ENCODE measurements around the gene NRXN2.
A peak's percentile ranks its signal among the peaks of the same experiment; 100 is the strongest.

The NRXN2 gene

DNA sequence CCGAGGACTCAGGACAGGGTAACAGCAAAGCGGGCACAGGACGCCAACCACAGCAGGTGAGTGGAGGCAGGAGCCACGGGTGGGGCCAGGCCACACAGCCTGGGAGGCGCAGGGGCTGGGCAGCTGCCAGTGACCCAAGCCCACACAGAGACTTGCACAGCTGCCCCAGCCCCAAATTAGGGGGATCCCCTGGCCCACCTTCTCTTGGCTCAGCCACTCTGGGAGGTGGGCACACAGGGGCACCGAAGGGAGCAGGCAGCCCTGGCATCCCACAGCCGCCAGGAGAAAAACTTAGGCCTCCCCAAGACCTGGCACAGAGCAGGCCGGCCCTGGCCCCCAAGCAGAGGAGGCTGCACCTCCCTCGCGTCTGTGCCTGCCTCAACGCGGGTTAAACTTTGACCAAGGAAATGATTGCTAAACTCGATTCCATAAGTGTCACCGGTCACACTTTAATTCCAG is 132.2 kb downstream of the NRXN2 start, which contains the start of gene SLC22A12:
Gene SLC22A12 (plus strand): TSS at position 458 of the 459 bp plus-strand sequence. CDS start 337 bp downstream, outside the sequence.
- no peak for DNase-seq (ENCODE audit: low spot score)

DNA sequence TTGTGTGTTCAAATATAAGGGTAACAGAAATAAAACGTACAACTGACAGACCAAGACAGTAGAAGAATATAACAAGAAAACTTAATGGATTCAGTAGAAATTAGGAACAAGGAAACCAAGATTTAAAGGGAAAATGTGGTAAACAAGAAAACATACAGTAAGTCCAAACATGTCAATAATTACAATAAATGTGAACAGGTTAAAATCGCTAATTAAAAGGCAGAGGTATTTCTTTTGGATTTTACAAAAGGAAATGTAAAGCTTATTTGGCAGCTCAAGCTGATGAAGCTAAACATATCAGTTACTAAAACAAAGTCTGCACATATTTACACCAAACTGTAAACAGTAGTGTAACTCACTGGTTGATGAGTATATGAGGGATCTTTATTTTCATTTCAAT is 134.3 kb downstream of the NRXN2 start:
- no peak for DNase-seq (ENCODE audit: low spot score)

DNA sequence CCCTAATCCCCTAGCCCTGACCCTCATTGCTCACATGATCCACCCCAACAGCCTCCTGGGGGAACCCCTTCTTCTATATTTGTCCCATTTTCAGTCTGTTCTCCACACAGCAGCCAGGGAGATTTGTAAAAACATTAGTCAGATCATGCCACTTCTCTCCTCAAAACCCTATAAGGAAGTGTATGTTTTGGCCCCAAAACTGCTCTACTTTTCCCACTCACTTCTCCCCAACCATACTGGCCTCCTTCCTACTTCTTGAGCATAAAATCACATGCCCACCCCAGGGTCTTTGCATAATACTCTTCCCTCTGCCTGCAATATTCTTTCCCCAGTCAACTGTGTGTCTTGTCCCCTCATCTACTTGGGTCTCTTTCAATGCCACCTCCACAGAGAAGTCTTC is 136.6 kb downstream of the NRXN2 start:
- DNase-seq (ENCODE audit: low spot score), result no peak

DNA sequence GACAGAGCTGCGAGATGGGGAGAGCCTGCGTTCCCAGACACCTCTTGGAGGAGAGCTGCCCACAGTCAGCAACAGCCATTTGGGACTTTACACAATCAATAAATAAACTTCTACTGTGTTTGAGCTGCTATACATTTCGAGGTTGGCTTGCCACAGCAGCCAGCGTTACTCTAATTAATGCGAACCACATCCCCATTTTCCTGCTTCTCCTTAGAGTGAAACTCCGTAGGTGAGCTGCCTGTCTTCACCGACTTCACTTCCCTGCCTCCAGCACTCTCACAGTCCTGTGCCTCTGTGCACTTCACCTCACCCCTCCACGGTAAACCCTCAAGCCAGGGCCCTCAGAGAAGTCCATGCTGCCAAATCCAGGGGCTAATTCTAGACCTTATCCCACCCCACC is 137.8 kb downstream of the NRXN2 start:
- no peak for DNase-seq (ENCODE audit: low spot score)

DNA sequence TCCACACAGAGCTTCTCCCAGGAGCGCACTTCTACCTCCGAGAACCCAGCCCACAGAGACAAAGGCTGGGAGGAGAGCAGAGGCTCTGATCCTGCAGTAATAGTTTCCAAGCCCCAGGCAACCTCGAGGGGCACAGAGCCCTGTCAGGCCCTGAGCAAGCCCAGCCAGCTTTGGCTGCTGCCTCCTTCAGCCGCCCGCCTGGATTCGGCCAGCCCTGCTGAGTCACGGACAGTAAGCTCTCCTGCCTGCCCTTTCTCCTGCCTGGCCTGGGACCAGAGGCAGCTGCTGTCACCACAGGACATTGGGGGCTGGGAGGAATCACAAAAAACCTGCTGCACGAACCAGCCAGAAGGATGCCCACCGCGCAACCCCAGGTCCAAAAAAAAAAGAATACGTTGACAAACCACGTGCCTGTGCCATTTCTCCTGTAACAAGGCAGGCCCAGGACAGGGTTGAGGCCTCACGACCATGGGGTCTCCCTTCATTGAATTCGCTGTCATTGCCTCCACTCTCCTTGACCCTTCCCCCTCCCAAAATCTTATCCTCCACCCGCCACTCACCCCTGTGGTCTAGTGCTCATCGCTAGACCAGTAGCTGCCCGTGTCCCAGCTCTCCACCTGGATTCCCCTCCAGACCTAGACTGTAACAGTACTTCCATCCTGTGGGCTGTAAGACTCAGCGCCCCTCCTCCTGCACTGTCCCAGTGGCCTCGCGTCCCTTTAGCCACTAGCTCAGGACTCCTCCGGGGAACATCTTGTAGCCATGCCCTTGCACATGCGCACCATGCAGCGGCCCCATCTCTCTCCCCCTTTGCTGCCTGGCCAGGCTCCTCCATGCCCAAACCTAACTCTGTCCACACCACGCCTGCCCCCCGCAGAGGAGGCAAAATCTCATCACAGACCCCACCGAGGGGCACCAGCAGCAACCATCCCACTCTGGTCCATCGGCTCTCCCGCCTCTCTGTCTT is 139.4 kb downstream of the NRXN2 start:
- no peak for DNase-seq (ENCODE audit: low spot score)

DNA sequence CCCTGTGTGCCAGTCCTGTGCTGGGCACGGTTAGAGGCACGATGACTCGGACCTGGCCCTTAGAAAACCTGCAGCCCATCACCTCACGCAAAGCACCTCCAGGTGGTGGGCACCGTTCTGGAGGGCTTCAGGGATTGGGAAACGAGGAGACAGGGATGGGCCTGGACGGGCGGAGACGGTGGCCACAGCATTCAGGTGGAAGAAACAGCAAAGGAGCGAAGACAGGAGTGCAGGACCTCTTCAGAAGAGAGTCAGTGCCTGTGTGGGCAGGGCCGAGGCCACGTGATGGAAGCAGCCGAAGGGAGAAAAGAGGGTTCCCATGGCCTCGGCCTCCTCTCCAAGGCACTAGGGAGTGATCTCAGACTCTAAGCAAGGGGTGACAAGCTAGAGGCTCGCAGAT is 140.1 kb downstream of the NRXN2 start:
- no peak for DNase-seq (ENCODE audit: low spot score)

DNA sequence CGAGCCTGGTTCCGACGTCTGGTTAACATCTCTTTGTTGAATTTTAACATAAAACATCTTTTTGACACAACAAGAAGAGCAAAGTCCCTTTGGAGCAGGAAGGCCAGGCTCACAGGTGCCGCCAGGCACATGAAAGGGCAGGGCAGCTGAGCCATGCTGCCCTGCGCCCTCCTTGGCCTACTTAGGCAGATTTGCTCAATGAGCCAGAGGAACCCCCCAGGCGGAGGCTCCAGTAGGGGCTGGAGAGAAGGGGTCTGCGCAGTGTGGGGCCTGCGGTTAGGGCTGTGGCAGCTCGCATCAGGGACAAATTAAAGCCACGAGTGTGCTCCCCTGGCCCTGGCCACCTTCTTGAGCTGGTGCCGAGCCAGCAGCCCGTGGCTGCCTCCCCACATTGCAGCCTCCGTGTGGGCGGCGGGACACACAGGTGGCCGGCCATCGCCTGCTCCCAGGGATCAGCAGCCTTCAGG is 141.9 kb downstream of the NRXN2 start:
- no peak for DNase-seq (ENCODE audit: low spot score)

DNA sequence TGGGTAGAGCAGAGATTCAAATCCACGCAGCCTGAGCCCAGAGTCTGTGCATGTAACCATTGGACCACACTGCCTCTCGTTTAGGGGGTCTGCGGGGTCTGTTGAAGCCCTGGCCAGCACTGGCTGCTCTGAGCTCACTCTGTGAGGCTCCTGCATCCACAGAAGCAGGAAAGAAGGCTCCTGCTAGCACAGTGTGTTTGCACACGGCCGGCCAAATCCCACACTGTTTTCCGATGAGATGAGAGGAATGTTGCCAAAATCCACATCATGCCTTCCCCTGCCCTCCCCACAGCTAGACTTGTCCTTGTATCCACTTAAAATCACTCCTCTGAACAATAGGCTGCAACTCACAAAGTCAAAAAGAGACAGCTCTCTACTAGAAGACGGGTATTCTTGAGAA is 142.6 kb downstream of the NRXN2 start:
- DNase-seq (ENCODE audit: low spot score), result no peak

DNA sequence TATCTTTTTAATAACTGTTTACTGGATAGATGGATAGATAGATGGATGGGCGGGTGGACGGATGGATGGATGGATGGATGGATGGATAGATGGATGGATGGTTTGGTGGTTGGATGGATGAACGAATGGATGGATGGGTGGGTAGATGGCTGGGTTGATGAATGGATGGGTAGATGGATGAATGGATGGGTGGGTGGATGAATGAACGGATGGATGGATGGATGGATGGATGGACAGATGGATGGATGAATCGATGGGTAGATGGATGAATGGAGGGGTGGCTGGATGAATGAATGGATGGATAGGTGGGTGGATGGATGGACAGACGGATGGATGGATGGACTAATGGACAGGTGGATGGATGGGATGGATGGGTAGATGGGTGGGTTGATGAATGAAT is 145.8 kb downstream of the NRXN2 start:
- DNase-seq (ENCODE audit: low spot score), result no peak

DNA sequence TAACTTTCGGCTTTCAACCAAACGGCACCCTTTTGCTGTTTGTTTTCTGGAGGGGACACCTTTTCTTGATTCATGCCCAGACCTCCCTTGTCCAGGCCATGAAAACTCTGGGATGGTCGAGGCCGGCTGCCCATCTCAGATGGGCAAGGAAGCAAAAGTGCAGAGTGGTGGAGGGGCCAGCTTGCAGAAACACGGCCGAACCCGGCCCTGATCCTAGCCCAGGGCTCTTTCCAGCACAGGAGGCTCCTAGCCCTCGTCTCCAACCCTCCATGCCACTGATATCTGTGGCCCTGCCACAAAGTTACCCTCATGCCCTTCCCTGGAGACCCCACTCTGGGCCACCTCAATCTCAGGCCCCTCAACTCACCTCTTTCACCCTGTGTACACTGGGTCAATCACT is 150.9 kb downstream of the NRXN2 start:
- no peak for DNase-seq (ENCODE audit: low spot score)

DNA sequence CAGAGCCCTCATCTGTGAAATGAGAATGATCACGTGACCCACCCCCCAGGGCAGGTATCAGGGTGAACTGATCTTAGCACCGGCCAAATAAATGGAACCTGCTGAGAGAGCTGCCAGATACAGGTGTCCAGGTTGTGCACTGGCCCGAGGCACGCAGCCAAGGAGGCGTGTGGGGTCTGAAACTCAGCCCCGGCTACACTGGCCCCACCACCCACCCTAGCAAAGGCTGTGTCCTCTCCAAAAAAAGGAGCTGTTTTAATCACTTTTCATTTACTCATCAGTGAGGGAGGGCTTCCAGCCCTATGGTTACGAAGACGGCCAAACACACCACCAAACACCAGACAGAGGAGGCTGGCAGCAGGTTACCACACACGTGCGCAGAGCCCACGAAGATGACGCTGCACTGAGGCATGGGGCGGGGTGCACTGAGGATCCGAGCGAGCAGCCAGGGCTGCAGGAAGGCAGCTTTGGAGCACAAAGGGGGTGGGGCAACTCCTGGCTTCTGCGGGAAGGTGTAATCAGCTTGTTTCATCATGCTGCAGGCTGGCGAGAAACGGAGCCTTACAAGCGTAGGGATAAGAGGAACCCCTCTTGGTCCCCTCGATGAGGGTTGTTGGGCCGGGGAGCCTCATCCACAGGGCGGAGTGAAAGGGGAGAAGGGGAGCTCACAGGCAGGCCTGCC is 151.4 kb downstream of the NRXN2 start:
- no peak for DNase-seq (ENCODE audit: low spot score)

DNA sequence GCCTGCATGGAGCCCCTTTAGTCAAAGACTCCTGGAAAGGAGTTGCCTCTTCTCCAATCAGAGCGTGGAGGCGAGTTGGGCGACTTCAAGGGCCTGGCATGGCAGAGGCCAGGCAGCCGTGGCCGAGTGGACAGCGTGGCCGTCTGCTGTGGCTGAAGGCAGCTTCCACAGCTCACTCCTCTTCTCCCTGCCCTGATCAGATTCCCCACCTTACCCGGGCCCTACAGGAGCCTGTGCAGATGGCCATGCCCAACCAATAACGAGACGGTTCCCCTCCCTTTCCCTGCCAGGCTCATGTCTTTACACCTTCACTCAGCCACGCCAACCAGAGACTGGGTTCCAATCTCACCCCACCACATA is 152.0 kb downstream of the NRXN2 start:
- no peak for DNase-seq (ENCODE audit: low spot score)

DNA sequence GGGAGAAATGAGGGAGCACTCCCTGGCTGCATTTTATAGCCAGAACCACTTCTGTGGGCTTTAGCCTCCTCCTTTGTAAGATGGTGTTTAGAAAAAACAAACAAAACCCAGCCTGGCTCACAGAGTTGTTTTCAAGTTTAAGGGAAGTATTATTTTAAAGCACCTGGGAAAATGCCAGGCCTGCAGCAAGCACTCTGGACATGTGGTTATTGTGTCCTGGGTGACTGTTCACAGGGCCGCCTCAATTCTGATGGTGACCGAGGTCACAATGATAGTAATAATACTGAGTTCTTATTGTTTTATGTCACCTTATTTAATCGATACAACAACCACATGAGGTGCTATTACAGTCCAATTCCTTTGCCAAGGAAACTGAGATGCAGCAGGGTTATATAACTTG is 152.7 kb downstream of the NRXN2 start:
- DNase-seq (ENCODE audit: low spot score), result no peak

DNA sequence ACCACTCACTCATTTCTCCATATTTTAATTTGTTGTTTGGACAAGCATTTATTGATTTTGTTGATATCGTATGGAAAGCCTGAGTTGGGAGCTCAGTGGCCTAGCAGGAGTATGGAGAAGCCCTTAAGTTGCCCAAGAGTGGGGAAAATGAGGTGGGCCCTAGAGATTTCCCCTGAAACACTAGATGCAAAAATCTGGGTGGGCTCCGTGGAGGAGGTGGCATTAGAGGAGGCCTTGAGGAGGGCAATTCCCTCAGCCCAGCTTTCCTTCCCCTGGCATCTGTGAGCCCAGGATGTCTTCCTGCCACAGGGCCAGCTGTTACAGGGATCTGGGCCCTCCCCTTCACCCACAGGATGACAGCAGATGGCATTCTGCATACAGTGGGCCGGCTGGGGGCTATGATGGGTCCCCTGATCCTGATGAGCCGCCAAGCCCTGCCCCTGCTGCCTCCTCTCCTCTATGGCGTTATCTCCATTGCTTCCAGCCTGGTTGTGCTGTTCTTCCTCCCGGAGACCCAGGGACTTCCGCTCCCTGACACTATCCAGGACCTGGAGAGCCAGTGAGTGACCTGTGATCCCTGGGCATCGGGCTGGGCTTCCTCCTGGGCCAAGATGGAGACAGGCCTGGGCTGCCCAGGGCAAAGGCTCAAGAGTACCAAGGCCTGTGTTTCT is 153.6 kb downstream of the NRXN2 start:
- DNase-seq (ENCODE audit: low spot score), result no peak

DNA sequence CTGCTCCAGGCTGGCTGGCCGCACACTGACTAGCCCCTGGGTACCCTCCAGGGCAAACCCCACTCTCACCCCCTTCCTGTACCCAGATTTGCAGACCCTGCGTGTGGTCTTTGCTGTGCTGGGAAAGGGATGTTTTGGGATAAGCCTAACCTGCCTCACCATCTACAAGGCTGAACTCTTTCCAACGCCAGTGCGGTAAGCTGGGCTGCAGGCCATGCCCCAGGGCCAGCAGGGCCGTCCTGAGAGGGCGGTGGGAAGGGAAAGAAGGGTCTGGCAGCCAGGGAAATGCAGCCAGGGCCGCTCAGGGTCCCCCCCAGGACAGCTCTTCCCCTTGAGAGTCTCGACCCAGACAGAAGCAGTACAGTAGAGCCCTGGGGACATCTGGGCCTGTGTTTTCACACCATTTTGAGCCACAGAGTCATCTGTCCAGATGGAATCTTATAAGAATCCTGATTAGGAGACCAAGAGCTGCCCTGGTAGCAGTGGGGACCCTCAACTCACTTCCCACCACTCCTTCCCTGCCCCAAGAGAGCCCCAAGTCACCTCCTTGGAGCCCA is 154.3 kb downstream of the NRXN2 start:
- no peak for DNase-seq (ENCODE audit: low spot score)

DNA sequence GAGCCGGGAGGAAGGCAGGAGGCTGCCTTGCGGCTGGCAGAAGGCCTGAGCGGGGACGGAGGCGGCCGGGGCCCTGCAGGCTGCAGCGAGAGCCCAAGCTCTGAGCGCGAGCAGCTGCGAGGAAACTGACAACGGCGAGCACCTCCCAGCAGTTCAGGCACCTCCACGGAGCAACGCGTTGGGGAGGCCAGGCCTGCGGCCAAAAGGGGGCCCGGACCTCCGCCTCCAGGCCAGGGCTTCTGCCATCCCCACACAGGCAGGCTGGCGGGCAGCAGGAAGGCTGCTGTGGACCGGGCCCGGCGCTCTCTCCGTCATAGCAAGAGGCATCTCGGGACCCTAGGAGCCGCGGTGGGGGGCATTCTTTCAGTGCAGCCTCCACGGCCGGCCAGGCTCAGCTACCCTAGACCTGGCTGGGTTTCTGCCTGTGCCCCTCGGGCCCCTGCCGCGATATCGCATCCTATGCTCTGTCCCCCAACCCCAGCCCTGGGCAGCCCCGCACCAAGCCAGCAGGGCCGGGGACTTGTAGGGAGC is 154.9 kb downstream of the NRXN2 start:
- no peak for DNase-seq (ENCODE audit: low spot score)

DNA sequence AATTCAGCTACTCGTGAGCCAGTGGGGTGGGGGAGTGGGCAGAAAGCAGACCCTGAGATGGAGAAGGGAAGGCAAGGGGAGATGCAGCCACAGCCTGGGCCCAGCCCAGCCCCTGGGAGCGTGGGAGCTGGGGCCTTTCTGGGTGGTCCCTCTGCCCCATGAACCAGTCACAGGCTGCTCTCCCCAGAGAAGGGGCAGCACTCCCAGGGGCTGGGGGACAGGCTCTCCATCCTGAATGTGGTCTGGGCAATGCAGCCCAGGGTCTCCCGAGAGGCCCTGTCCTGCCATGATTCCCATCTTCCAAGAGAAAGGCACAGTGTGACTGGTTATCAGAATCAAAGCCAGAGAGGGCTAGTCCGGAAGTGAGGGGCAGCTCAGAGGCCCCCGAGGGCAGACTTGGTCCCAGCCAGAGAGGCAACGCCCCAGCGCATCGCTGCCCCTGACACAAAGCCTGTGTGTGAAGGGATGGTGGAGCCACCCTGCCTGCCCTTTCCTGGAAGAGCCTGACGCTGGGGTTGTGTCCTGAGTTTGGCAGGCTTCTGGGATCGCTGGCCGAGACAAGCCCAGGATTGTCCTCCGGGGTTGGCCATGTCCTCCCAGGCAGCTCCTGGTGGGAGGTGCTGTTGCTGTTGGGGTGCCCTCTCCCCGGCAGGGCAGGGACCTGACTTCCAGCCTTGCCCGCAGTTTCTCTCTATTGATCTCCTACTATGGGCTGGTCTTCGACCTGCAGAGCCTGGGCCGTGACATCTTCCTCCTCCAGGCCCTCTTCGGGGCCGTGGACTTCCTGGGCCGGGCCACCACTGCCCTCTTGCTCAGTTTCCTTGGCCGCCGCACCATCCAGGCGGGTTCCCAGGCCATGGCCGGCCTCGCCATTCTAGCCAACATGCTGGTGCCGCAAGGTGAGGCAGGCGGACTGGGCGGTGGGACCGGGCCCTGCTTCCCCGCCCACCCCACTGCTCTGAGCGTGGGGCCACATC is 155.8 kb downstream of the NRXN2 start:
- DNase-seq (ENCODE audit: low spot score), result no peak

DNA sequence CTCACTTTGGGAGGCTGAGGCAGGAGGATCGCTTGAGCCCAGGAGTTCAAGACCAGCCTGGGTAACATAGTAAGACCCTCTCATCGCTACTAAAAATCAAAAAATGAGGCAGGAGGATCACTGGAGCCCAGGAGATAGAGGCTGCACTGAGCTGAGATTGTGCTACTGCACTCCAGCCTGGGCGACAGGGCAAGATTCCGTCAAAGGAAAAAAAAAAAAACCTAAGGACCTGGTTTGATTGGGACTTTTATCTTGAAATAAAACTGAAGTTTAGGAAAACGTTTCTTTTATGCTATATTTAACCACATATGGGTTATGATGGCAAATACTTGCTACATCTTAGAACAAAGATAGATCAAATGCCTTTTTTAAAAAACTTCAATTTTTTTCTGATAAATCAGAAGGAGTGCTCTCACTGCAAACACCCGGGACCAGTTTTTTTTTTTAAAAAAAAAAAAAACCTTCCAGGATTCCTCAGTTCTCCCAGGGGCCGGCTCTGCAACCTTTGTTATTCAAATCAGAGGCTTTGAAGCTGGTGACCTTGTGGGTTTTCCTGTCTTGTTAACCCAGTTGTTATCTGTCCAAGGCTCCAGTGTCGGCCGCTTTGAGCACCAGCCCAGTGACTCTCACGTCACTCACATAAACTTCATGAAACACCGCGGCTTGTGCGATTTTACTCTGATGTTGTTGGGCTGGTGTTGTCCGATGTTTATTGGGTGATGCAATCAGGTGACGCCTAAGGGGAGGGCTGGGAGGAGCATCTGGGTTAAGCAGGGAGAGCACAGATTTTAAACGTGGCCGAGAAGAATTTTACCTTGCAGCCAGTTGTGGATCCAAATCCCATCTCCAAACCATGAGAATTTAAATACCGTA is 156.7 kb downstream of the NRXN2 start:
- DNase-seq (ENCODE audit: low spot score), result peak; percentile 77

DNA sequence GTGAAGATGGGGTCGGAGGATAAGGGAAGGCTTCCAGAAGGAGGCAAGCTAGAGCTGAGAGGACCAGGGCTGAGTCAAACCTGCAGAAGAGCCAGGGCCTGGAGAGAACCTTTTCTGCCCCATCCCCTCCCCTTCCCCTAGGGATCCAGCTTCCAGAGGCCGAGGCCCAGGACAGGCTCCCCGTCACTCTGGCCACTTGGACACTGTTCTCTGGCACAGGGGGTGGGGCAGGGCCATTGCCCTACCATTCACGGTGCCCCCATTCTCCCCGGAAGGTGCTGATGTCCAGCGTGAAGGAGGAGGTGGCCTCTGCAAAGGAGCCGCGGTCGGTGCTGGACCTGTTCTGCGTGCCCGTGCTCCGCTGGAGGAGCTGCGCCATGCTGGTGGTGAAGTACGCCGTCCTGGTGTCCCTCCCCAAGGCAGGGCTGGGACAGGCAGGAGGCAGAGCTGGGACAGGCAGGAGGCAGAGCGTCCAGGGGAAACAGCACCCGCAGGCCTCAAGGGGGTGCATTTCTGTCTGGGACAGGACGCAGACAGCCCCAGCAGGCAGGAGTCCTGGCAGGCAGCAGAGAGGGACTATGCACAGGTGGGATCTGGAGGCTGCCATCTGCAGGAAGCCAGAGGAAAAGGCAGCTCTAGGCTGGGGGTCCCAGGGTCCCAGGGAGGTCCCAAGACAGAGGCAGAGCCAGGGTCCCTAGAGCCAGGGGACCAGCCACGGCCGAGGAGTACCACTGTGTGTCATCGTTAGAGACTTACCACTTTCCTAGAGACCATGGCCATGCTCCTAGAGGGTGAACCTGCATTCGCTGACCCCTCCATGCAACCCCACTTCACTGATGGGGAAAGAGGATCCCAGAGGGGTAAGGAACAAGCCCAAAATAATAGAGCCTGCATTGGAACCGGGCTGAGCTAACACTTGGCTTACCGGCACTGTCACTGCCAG is 157.8 kb downstream of the NRXN2 start:
- DNase-seq (ENCODE audit: low spot score), result no peak
